ENCODE results near the gene PRRT1B. TPM values are rescaled to one million over a fixed set of nuclear protein-coding genes. Genes with fewer than 3 reads are reported as not detected.

The PRRT1B gene
- total and polyA plus RNA-seq, 2 donors (not counting 1 experiment from before 2014, with no cell fraction given), result not detected

- H3K27me3 Mint-ChIP-seq, result peaks cover 3% of the 10 kb centered on the region
- POLR2A ChIA-PET, result no interaction called here
- no peak for DNase-seq
- no peaks in the 10 kb centered on the region for H4K20me1 ChIP-seq (ENCODE audit: control insufficient read depth, insufficient read depth, low read length, poor library complexity, severe bottlenecking)
- intact Hi-C loops (cut with micrococcal nuclease), result no loop called here
- H3K27ac Mint-ChIP-seq, result no peak overlapping the region
- H3K4me2 ChIP-seq (replicated peaks; ENCODE audit: low read depth, low read length, poor library complexity, severe bottlenecking), result no peak overlapping the region
- no peak overlapping the region for H3K4me3 Mint-ChIP-seq
- ATAC-seq (ENCODE audit: low read depth), result no peak
- WGBS (ENCODE audit: insufficient coverage), result 69% methylated on average over 6 of the region's 7 CpGs
- peaks cover 0 to under 1% (median 0%) of the 10 kb centered on the region in 4 experiments for H3K27me3 ChIP-seq (replicated peaks in 1 of 4; ENCODE audit: control extremely low read depth in 1 of 4, control insufficient read depth in 3 of 4, insufficient read depth in 4 of 4, low read length in 3 of 4)
- no peaks in the 10 kb centered on the region for H3K79me2 ChIP-seq (ENCODE audit: control insufficient read depth, insufficient read depth, low read length)
- H3K9ac ChIP-seq (ENCODE audit: low read length), result no peak overlapping the region
- H3K4me1 Mint-ChIP-seq, result peaks cover 11% of the 10 kb centered on the region
- peaks cover 2% of the 10 kb centered on the region for H3K9me3 Mint-ChIP-seq (ENCODE audit: insufficient read depth)
- no peak overlapping the region for H2AFZ ChIP-seq (ENCODE audit: insufficient read depth, low read depth, low read length, poor library complexity, severe bottlenecking)
- no peaks in the 10 kb centered on the region for H3K36me3 ChIP-seq (replicated peaks in 1 of 2; ENCODE audit: control extremely low read depth in 1 of 2, control insufficient read depth in 1 of 2, extremely low read depth in 1 of 2, insufficient read depth in 2 of 2, low read length in 1 of 2)
- CTCF ChIA-PET, result interaction anchor here (0.6 kb wide), 1 partner anchor 170 kb away, joined by 3 read pairs; no protein-coding TSS in a partner anchor
- H3K4me1 ChIP-seq (ENCODE audit: control insufficient read depth in 2 of 2, insufficient read depth in 2 of 2, low read length in 2 of 2), result peaks cover 9 to 12% of the 10 kb centered on the region in 2 donors
- H3K27ac ChIP-seq (ENCODE audit: low read length in 2 of 2), result no peak overlapping the region
- H3K9me3 ChIP-seq (ENCODE audit: control extremely low read depth in 1 of 3, control insufficient read depth in 2 of 3, insufficient read depth in 1 of 3, low read length in 2 of 3), result peaks cover 2 to 26% (median 19%) of the 10 kb centered on the region in 3 donors
- H3K4me3 ChIP-seq (ENCODE audit: control extremely low read depth in 1 of 5, extremely low read depth in 1 of 5, insufficient read depth in 1 of 5, low read depth in 2 of 5, low read length in 4 of 5), result no peak overlapping the region
- TF ChIP-seq EZH2 (IDR thresholded peaks at IDR 0.05; ENCODE audit: borderline replicate concordance, insufficient read depth, low read depth, low read length, poor library complexity, severe bottlenecking) (no peak), CTCF (IDR thresholded peaks at IDR 0.05) (no peak)
Measured at GRCh38 chr9:131539223-131539923, 6.0 kb upstream of the PRRT1B start.

- H3K4me3 Mint-ChIP-seq, result no peak overlapping the region
- H3K27ac Mint-ChIP-seq, result no peak overlapping the region
- peaks cover 3% of the 10 kb centered on the region for H3K9me3 Mint-ChIP-seq (ENCODE audit: insufficient read depth)
- intact Hi-C loops (cut with micrococcal nuclease), result no loop called here
- TF ChIP-seq EZH2 (IDR thresholded peaks at IDR 0.05; ENCODE audit: borderline replicate concordance, insufficient read depth, low read depth, low read length, poor library complexity, severe bottlenecking) (no peak), CTCF (IDR thresholded peaks at IDR 0.05) (no peak)
- WGBS (ENCODE audit: insufficient coverage), result no CpG with 5 or more reads among the region's 6 CpGs
- Histone ChIP-seq H3K4me1 (ENCODE audit: control insufficient read depth in 2 of 2, insufficient read depth in 2 of 2, low read length in 2 of 2) (peaks cover 15 to 16% of the 10 kb centered on the region in 2 donors), H4K20me1 (ENCODE audit: control insufficient read depth, insufficient read depth, low read length, poor library complexity, severe bottlenecking) (no peaks in the 10 kb centered on the region), H3K4me3 (ENCODE audit: control extremely low read depth in 1 of 5, extremely low read depth in 1 of 5, insufficient read depth in 1 of 5, low read depth in 2 of 5, low read length in 4 of 5) (no peak overlapping the region), H3K9ac (ENCODE audit: low read length) (no peak overlapping the region), H3K36me3 (replicated peaks in 1 of 2; ENCODE audit: control extremely low read depth in 1 of 2, control insufficient read depth in 1 of 2, extremely low read depth in 1 of 2, insufficient read depth in 2 of 2, low read length in 1 of 2) (no peaks in the 10 kb centered on the region), H3K27ac (ENCODE audit: low read length in 2 of 2) (no peak overlapping the region), H3K9me3 (ENCODE audit: control extremely low read depth in 1 of 3, control insufficient read depth in 2 of 3, insufficient read depth in 1 of 3, low read length in 2 of 3) (peaks cover 2 to 46% (median 23%) of the 10 kb centered on the region in 3 donors), H3K4me2 (replicated peaks; ENCODE audit: low read depth, low read length, poor library complexity, severe bottlenecking) (no peak overlapping the region), H3K79me2 (ENCODE audit: control insufficient read depth, insufficient read depth, low read length) (no peaks in the 10 kb centered on the region), H2AFZ (ENCODE audit: insufficient read depth, low read depth, low read length, poor library complexity, severe bottlenecking) (no peak overlapping the region), H3K27me3 (replicated peaks in 1 of 4; ENCODE audit: control extremely low read depth in 1 of 4, control insufficient read depth in 3 of 4, insufficient read depth in 4 of 4, low read length in 3 of 4) (peaks cover 0 to 33% (median 13%) of the 10 kb centered on the region in 4 experiments)
- H3K4me1 Mint-ChIP-seq, result peaks cover 11% of the 10 kb centered on the region
- peaks cover 22% of the 10 kb centered on the region for H3K27me3 Mint-ChIP-seq
- DNase-seq, result no peak
- ATAC-seq (ENCODE audit: low read depth), result no peak
- ChIA-PET CTCF (no interaction called here), POLR2A (no interaction called here)
Measured at GRCh38 chr9:131543141-131543540, 2.2 kb upstream of the PRRT1B start.
